K562 (cell line): ENCODE measurements around the gene FAM227B. TPM values are rescaled to one million over a fixed set of nuclear protein-coding genes. Genes with fewer than 3 reads are reported as not detected.

Experiments
- ATAC-seq: fragments of 200-7000 bp; cut with Tn5 transposase; 3 replicates; pipeline ENCODE4 v1.9.1; 2020; ENCODE audit warnings: moderate library complexity
- BruUV-seq: library from RNA; stranded (reverse); fragments of 400-500 nt; replicated peaks from 2 replicates; lab custom pipeline; 2021; lab: Mats Ljungman, UMichigan
- CTCF ChIA-PET: fragments of 300-600 bp; formaldehyde crosslinking; extraction: SDS; loops from one replicate; lab custom pipeline; 2021; ENCODE audit warnings: low intra/inter-chr PET ratio; lab: Yijun Ruan, JAX
- POLR2A ChIA-PET: fragments of 300-600, 350-650 bp; sonication (Branson Sonifier 250); formaldehyde crosslinking; extraction: SDS; loops from one replicate; lab custom pipeline; 2021; ENCODE audit warnings: antibody characterized with exemption, inconsistent platforms; lab: Yijun Ruan, JAX
- DNase-seq, 4 experiments: peaks; one replicate each; pipeline versions ENCODE4 v3.0.0 to v3.0.0-alpha.2; 2011 to 2018; ENCODE audit warnings: low spot score in 3 of 4, mixed read lengths in 3 of 4; ENCODE audit errors: extremely low read depth in 1 of 4
- FAIRE-seq: peaks from 2 replicates; lab custom pipeline; 2011; peaks lifted over from hg19 to GRCh38; lab: Jason Lieb, UNC
- H2AFZ ChIP-seq: 2 replicates; pipeline ENCODE4 v1.6.0; 2011; ENCODE audit warnings: low read depth, low read length, control low read depth, inconsistent platforms
- H3K27ac ChIP-seq: fragments of 200-600 bp; 3 replicates; pipeline ENCODE4 v1.8.0; 2011; ENCODE audit warnings: low read depth, mild to moderate bottlenecking, control low read depth, inconsistent platforms, low read length, moderate library complexity, mixed read lengths; ENCODE audit errors: extremely low read depth
- H3K27me3 ChIP-seq, 2 experiments: fragments of 300-600 bp in 1 of 2; 2 replicates in 1 of 2; 3 replicates in 1 of 2; pipeline versions ENCODE4 v1.6.0 to v1.8.0; 2011; ENCODE audit warnings: inconsistent platforms in 2 of 2, low read length in 2 of 2, mild to moderate bottlenecking in 1 of 2, mixed read lengths in 1 of 2, moderate library complexity in 1 of 2; ENCODE audit not compliant: control insufficient read depth in 2 of 2, insufficient read depth in 2 of 2
- H3K36me3 ChIP-seq: fragments of 300-600 bp; 3 replicates; pipeline ENCODE4 v1.8.0; 2011; ENCODE audit warnings: mild to moderate bottlenecking, low read length, inconsistent platforms; ENCODE audit not compliant: control insufficient read depth, insufficient read depth
- H3K4me1 ChIP-seq, 2 experiments: fragments of 200-600 bp in 1 of 2; replicated peaks in 1 of 2; 2 replicates in 1 of 2; 3 replicates in 1 of 2; pipeline versions ENCODE4 v1.5.1 to v1.8.0; 2011; ENCODE audit warnings: inconsistent platforms in 2 of 2, low read length in 2 of 2, mild to moderate bottlenecking in 1 of 2, mixed read lengths in 1 of 2, moderate library complexity in 1 of 2; ENCODE audit not compliant: control insufficient read depth in 2 of 2, insufficient read depth in 2 of 2
- H3K4me2 ChIP-seq: 2 replicates; pipeline ENCODE4 v1.6.1; 2011; ENCODE audit warnings: low read length, control low read depth, inconsistent platforms, mixed read lengths; ENCODE audit not compliant: insufficient read depth
- H3K4me3 ChIP-seq: fragments of 200-600 bp; sonication (generic), shearing (Covaris generic); 2 replicates; pipeline ENCODE4 v1.5.1; 2016; ENCODE audit warnings: control low read depth, inconsistent platforms
- H3K79me2 ChIP-seq: fragments of 200-600 bp; 3 replicates; pipeline ENCODE4 v1.8.0; 2011; ENCODE audit warnings: low read length, inconsistent platforms; ENCODE audit not compliant: control insufficient read depth, insufficient read depth
- H3K9ac ChIP-seq, 2 experiments: 2 replicates each; pipeline versions ENCODE4 v1.6.0 to v1.6.1; 2011; ENCODE audit warnings: low read depth in 2 of 2, low read length in 2 of 2, control low read depth in 1 of 2, inconsistent platforms in 1 of 2, mild to moderate bottlenecking in 1 of 2, mixed read lengths in 1 of 2; ENCODE audit not compliant: insufficient read depth in 1 of 2
- H3K9me1 ChIP-seq: one replicate; pipeline ENCODE4 v1.6.0; 2011; ENCODE audit warnings: inconsistent platforms, mild to moderate bottlenecking, low read length, moderate library complexity; ENCODE audit not compliant: control insufficient read depth, insufficient read depth
- H3K9me3 ChIP-seq: replicated peaks from 2 replicates; pipeline ENCODE4 v1.5.1; 2011; ENCODE audit warnings: low read depth, low read length, inconsistent platforms; ENCODE audit not compliant: control insufficient read depth, insufficient read depth
- H4K20me1 ChIP-seq: replicated peaks from 2 replicates; pipeline ENCODE4 v1.6.1; 2011; ENCODE audit warnings: low read length, inconsistent platforms, mixed read lengths; ENCODE audit not compliant: control insufficient read depth, insufficient read depth
- FIP1L1 ChIP-seq: fragments of 200-400 bp; formaldehyde crosslinking; IDR thresholded peaks from 2 replicates; pipeline ENCODE4 v1.6.1; 2018; ENCODE audit warnings: mild to moderate bottlenecking, low read depth, low read length; ENCODE audit not compliant: poor library complexity, severe bottlenecking
- LEF1 ChIP-seq: fragments of 450-650 bp; IDR thresholded peaks from 2 replicates; pipeline ENCODE4 v1.6.1; 2016; ENCODE audit warnings: mild to moderate bottlenecking
- NUFIP1 ChIP-seq: fragments of 450-650 bp; IDR thresholded peaks from 2 replicates; pipeline ENCODE4 v1.6.1; 2018; ENCODE audit not compliant: partially characterized antibody
- POLR2G ChIP-seq: fragments of 200-400 bp; formaldehyde crosslinking; IDR thresholded peaks from 2 replicates; pipeline ENCODE4 v1.6.1; 2017; ENCODE audit warnings: low read depth, mild to moderate bottlenecking, antibody characterized with exemption, low read length, moderate library complexity
- ZBED1 ChIP-seq: IDR thresholded peaks from 2 replicates; pipeline ENCODE4 v1.6.1; 2014
- ZNF778 ChIP-seq: fragments of 450-650 bp; formaldehyde crosslinking; IDR thresholded peaks from 2 replicates; pipeline ENCODE4 v1.4.0; 2020; ENCODE audit warnings: mild to moderate bottlenecking, moderate library complexity
- WGBS: fragments of 100-300 bp; shearing (Covaris generic); methylation state at CpG from one replicate; pipeline ENCODE4 v1.1.6; 2016; ENCODE audit warnings: low coverage, mixed read lengths; ENCODE audit not compliant: insufficient coverage; ENCODE audit errors: missing lambda C conversion rate; 5-methylcytosine and 5-hydroxymethylcytosine counted together
- in situ Hi-C: fragments of 300-500 bp; cut with MboI; formaldehyde crosslinking; loops from 4 replicates; pipeline ENCODE4 v1.15.0; 2018; ENCODE audit warnings: inconsistent platforms, mixed read lengths
- intact Hi-C: fragments of 100-400 bp; cut with micrococcal nuclease; formaldehyde crosslinking; loops from 2 replicates; pipeline ENCODE4 v1.14.2; 2022
- polyA plus RNA-seq, 8 experiments: library from polyadenylated mRNA; depleted of rRNA in 4 of 8; stranded (reverse) in 5 of 8; unstranded in 3 of 8; fragments of >200 nt; fragmentation: Nextera tagmentation in 2 of 8; fragmentation: Illumina TruSeq in 1 of 8; extraction: Ambion mirVana in 2 of 8; extraction: Trizol in 1 of 8; gene quantifications; 2 replicates each; pipeline versions ENCODE4 v1.2.1 to v1.2.3, GENCODE V29; 2011 to 2014; ENCODE audit warnings: inconsistent platforms in 1 of 8, missing spikeins in 1 of 8
- total RNA-seq, 7 experiments: library from RNA; depleted of rRNA in 6 of 7; stranded (reverse); fragments of >200 nt in 6 of 7; fragmentation: Illumina TruSeq in 2 of 7; extraction: Trizol in 2 of 7; gene quantifications; 2 replicates each; pipeline versions ENCODE4 v1.2.1 to v1.2.3, GENCODE V29; 2011 to 2021; ENCODE audit warnings: low replicate concordance in 1 of 7
- TF ChIP-seq, protein P1 (sequence below): fragments of 250-450 bp; sonication (Bioruptor Pico); IDR thresholded peaks from 2 replicates; pipeline ENCODE4 v1.4.0; 2020; ENCODE audit warnings: mild to moderate bottlenecking

The FAM227B gene
- total and polyA plus RNA-seq, 9 of the 15 experiments (the other 6 are each of a cell fraction or from before 2014, with no cell fraction given): 5.1 to 12.5 (median 11.2) TPM

- TF ChIP-seq, protein P1, sequence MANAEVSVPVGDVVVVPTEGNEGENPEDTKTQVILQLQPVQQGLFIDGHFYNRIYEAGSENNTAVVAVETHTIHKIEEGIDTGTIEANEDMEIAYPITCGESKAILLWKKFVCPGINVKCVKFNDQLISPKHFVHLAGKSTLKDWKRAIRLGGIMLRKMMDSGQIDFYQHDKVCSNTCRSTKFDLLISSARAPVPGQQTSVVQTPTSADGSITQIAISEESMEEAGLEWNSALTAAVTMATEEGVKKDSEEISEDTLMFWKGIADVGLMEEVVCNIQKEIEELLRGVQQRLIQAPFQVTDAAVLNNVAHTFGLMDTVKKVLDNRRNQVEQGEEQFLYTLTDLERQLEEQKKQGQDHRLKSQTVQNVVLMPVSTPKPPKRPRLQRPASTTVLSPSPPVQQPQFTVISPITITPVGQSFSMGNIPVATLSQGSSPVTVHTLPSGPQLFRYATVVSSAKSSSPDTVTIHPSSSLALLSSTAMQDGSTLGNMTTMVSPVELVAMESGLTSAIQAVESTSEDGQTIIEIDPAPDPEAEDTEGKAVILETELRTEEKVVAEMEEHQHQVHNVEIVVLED: no peak
- no peak for TF ChIP-seq FIP1L1
- TF ChIP-seq POLR2G: no peak
- TF ChIP-seq LEF1: no peak
These were observed 90.5 kb downstream of the FAM227B start (continued) for GRCh38 chr15:49530092-49530491.

DNA sequence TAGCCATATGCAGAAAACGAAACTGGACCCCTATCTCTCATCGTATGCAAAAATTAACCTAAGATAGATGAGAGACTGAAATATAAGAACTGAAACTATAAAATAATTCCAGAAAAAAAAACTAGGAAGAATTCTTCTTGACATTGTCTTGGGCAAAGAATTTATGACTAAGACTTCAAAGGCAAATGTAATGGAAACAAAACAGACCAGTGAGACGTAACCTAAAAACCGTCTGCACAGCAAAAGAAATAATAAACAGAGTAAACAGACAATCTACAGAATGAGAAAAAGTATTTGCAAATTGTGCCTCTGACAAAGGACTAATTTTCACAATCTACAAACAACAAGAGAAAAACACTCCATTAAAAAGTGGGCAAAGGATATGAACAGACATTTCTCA, 92.3 kb downstream of the FAM227B start:
- intact Hi-C loops: no loop called here
- no peaks in the 10 kb centered on the region for H3K9me3 ChIP-seq
- no peaks in the 10 kb centered on the region for H3K36me3 ChIP-seq
- no peak overlapping the region for H3K4me3 ChIP-seq
- no peak overlapping the region for H2AFZ ChIP-seq
- H3K27ac ChIP-seq: no peak overlapping the region
- ATAC-seq (no peak), FAIRE-seq (no peak)
- ChIA-PET CTCF (no interaction called here), POLR2A (no interaction called here)
- no TSS peak for BruUV-seq
- H3K9ac ChIP-seq: no peak overlapping the region
- no peaks in the 10 kb centered on the region for H3K27me3 ChIP-seq
- no peaks in the 10 kb centered on the region for H3K79me2 ChIP-seq
- no peak overlapping the region for H3K4me2 ChIP-seq
- H3K4me1 ChIP-seq: no peaks in the 10 kb centered on the region
- no peaks in the 10 kb centered on the region for H3K9me1 ChIP-seq
- H4K20me1 ChIP-seq: no peaks in the 10 kb centered on the region
- TF ChIP-seq ZNF778 (CRISPR knock-in tag) (no peak), NUFIP1 (no peak), ZBED1 (no peak)
- TF ChIP-seq, all 486 proteins: peak for 0
- under 1% methylated on average over 4 of the region's 4 CpGs for WGBS
- no peak for DNase-seq
- in situ Hi-C loops: no loop called here
